SK-N-SH treated with all-trans-retinoic acid at 6 μM for 48 hours (cell line): ENCODE data around the gene DSCAM.

Experiments
- ATAC-seq: fragments of 200-7000 bp; cut with Tn5 transposase; 3 replicates; pipeline ENCODE4 v1.9.1; 2020; ENCODE audit warnings: mild to moderate bottlenecking, moderate library complexity
- ARNTL ChIP-seq: fragments of 450-650 bp; formaldehyde crosslinking; IDR thresholded peaks from 2 replicates; pipeline ENCODE4 v1.5.0; 2020; ENCODE audit warnings: low read depth, mild to moderate bottlenecking, moderate library complexity, borderline replicate concordance
- BACH2 ChIP-seq: fragments of 250-450 bp; sonication (Bioruptor Pico); IDR thresholded peaks from 2 replicates; pipeline ENCODE4 v1.9.0; 2021; ENCODE audit warnings: mild to moderate bottlenecking, borderline replicate concordance
- CREB5 ChIP-seq: fragments of 250-450 bp; sonication (Bioruptor Pico); IDR thresholded peaks from 2 replicates; pipeline ENCODE4 v1.5.1; 2020; ENCODE audit warnings: low read depth, mild to moderate bottlenecking, moderate library complexity
- CSDC2 ChIP-seq: fragments of 250-450 bp; sonication (Bioruptor Pico); IDR thresholded peaks from 2 replicates; pipeline ENCODE4 v1.5.0; 2020; ENCODE audit warnings: mild to moderate bottlenecking, moderate library complexity
- CSRNP3 ChIP-seq: fragments of 250-450 bp; sonication (Bioruptor Pico); IDR thresholded peaks from 2 replicates; pipeline ENCODE4 v1.5.1; 2021; ENCODE audit warnings: mild to moderate bottlenecking, moderate library complexity
- ESRRG ChIP-seq: fragments of 250-450 bp; sonication (Bioruptor Pico); IDR thresholded peaks from 2 replicates; pipeline ENCODE4 v1.6.1; 2021; ENCODE audit warnings: mild to moderate bottlenecking
- GLIS3 ChIP-seq: fragments of 250-450 bp; sonication (Bioruptor Pico); IDR thresholded peaks from 2 replicates; pipeline ENCODE4 v1.5.0; 2020; ENCODE audit warnings: mild to moderate bottlenecking, moderate library complexity
- ISL1 ChIP-seq: fragments of 250-450 bp; sonication (Bioruptor Pico); IDR thresholded peaks from 2 replicates; pipeline ENCODE4 v2.1.2; 2022; ENCODE audit warnings: mild to moderate bottlenecking, moderate library complexity
- OSR1 ChIP-seq: fragments of 250-450 bp; sonication (Bioruptor Pico); IDR thresholded peaks from 2 replicates; pipeline ENCODE4 v1.8.0; 2022; ENCODE audit warnings: moderate library complexity, mild to moderate bottlenecking, inconsistent platforms
- PATZ1 ChIP-seq: fragments of 250-450 bp; sonication (Bioruptor Pico); IDR thresholded peaks from 2 replicates; pipeline ENCODE4 v1.8.0; 2020; ENCODE audit warnings: mild to moderate bottlenecking, moderate library complexity, borderline replicate concordance
- POU6F1 ChIP-seq: fragments of 250-450 bp; sonication (Bioruptor Pico); IDR thresholded peaks from 2 replicates; pipeline ENCODE4 v1.8.0; 2021; ENCODE audit warnings: low read depth, mild to moderate bottlenecking, moderate library complexity, borderline replicate concordance
- PPARA ChIP-seq: fragments of 250-450 bp; sonication (Bioruptor Pico); IDR thresholded peaks from 2 replicates; pipeline ENCODE4 v1.5.0; 2020; ENCODE audit warnings: mild to moderate bottlenecking, borderline replicate concordance
- RARB ChIP-seq: fragments of 250-450 bp; sonication (Bioruptor Pico); IDR thresholded peaks from 2 replicates; pipeline ENCODE4 v1.8.0; 2021; ENCODE audit warnings: mild to moderate bottlenecking, moderate library complexity
- SNAI2 ChIP-seq: fragments of 250-450 bp; sonication (Bioruptor Pico); IDR thresholded peaks from 2 replicates; pipeline ENCODE4 v1.5.0; 2020; ENCODE audit warnings: mild to moderate bottlenecking, moderate library complexity
- TCF4 ChIP-seq: fragments of 250-450 bp; sonication (Bioruptor Pico); IDR thresholded peaks from 2 replicates; pipeline ENCODE4 v1.8.0; 2021; ENCODE audit warnings: mild to moderate bottlenecking, moderate library complexity, borderline replicate concordance
- TOX ChIP-seq: fragments of 250-450 bp; sonication (Bioruptor Pico); IDR thresholded peaks from 2 replicates; pipeline ENCODE4 v1.8.0; 2021; ENCODE audit warnings: mild to moderate bottlenecking, moderate library complexity, borderline replicate concordance
- TSHZ2 ChIP-seq: fragments of 250-450 bp; sonication (Bioruptor Pico); IDR thresholded peaks from 2 replicates; pipeline ENCODE4 v1.5.0; 2020; ENCODE audit warnings: mild to moderate bottlenecking, moderate library complexity
- ZC3H10 ChIP-seq: fragments of 250-450 bp; sonication (Bioruptor Pico); IDR thresholded peaks from 2 replicates; pipeline ENCODE4 v1.5.1; 2021; ENCODE audit warnings: mild to moderate bottlenecking, moderate library complexity
- ZFP3 ChIP-seq: fragments of 250-450 bp; sonication (Bioruptor Pico); IDR thresholded peaks from 2 replicates; pipeline ENCODE4 v1.5.0; 2020; ENCODE audit warnings: mild to moderate bottlenecking, moderate library complexity
- ZFP30 ChIP-seq: fragments of 450-650 bp; formaldehyde crosslinking; IDR thresholded peaks from 2 replicates; pipeline ENCODE4 v1.5.0; 2022; ENCODE audit warnings: mild to moderate bottlenecking, moderate library complexity
- ZNF565 ChIP-seq: fragments of 450-650 bp; formaldehyde crosslinking; conservative IDR thresholded peaks from 2 replicates; pipeline ENCODE4 v1.5.0; 2020; ENCODE audit warnings: low read depth, mild to moderate bottlenecking, moderate library complexity
- ZNF70 ChIP-seq: fragments of 450-650 bp; formaldehyde crosslinking; IDR thresholded peaks from 2 replicates; pipeline ENCODE4 v1.5.0; 2020; ENCODE audit warnings: mild to moderate bottlenecking, moderate library complexity
- ZNF8 ChIP-seq: fragments of 450-650 bp; formaldehyde crosslinking; IDR thresholded peaks from 2 replicates; pipeline ENCODE4 v1.5.0; 2020; ENCODE audit warnings: mild to moderate bottlenecking, moderate library complexity

Gene DSCAM

GRCh38 chr21:40115775-40116174, 731.2 kb downstream of the DSCAM start:
- TF ChIP-seq POU6F1 (CRISPR knock-in tag) (no peak), OSR1 (CRISPR knock-in tag) (no peak), RARB (CRISPR knock-in tag) (no peak), TOX (CRISPR knock-in tag) (no peak), ZFP3 (CRISPR knock-in tag) (no peak)
- TF ChIP-seq, all 23 proteins: peak for 0
- ATAC-seq, result no peak

GRCh38 chr21:40102682-40103081, 744.3 kb downstream of the DSCAM start:
- no peak for TF ChIP-seq OSR1 (CRISPR knock-in tag)
- TF ChIP-seq ZNF565 (CRISPR knock-in tag), result no peak
- TF ChIP-seq ZNF70 (CRISPR knock-in tag), result no peak
- TF ChIP-seq ZFP30 (CRISPR knock-in tag), result no peak
- TF ChIP-seq BACH2 (CRISPR knock-in tag), result no peak
- TF ChIP-seq ARNTL (CRISPR knock-in tag), result no peak
- TF ChIP-seq CSRNP3 (CRISPR knock-in tag), result no peak
- no peak for TF ChIP-seq PPARA (CRISPR knock-in tag)
- no peak for TF ChIP-seq CSDC2
- no peak for TF ChIP-seq SNAI2
- TF ChIP-seq GLIS3 (CRISPR knock-in tag), result no peak
- TF ChIP-seq CREB5 (CRISPR knock-in tag), result no peak
- TF ChIP-seq ISL1 (CRISPR knock-in tag), result no peak
- TF ChIP-seq TCF4 (CRISPR knock-in tag), result no peak
- TF ChIP-seq ZNF8, result no peak
- no peak for TF ChIP-seq ESRRG
- no peak for TF ChIP-seq ZC3H10
- TF ChIP-seq RARB (CRISPR knock-in tag), result no peak
- no peak for TF ChIP-seq POU6F1 (CRISPR knock-in tag)
- no peak for TF ChIP-seq ZFP3 (CRISPR knock-in tag)
- ATAC-seq, result no peak

GRCh38 chr21:40099809-40100208, 747.1 kb downstream of the DSCAM start:
- no peak for ATAC-seq
- no peak for TF ChIP-seq ZNF565 (CRISPR knock-in tag)
- no peak for TF ChIP-seq ISL1 (CRISPR knock-in tag)
- no peak for TF ChIP-seq ZNF70 (CRISPR knock-in tag)
- TF ChIP-seq GLIS3 (CRISPR knock-in tag), result no peak
- no peak for TF ChIP-seq ZNF8
- TF ChIP-seq ZC3H10, result no peak
- TF ChIP-seq ZFP3 (CRISPR knock-in tag), result no peak
- TF ChIP-seq ARNTL (CRISPR knock-in tag), result no peak
- TF ChIP-seq PPARA (CRISPR knock-in tag), result no peak
- TF ChIP-seq TCF4 (CRISPR knock-in tag), result no peak
- no peak for TF ChIP-seq OSR1 (CRISPR knock-in tag)
- TF ChIP-seq CSRNP3 (CRISPR knock-in tag), result no peak
- TF ChIP-seq CSDC2, result no peak
- TF ChIP-seq TSHZ2 (CRISPR knock-in tag), result no peak
- no peak for TF ChIP-seq PATZ1
- TF ChIP-seq ZFP30 (CRISPR knock-in tag), result no peak
- no peak for TF ChIP-seq POU6F1 (CRISPR knock-in tag)
